Measurements from ENCODE around the gene SBF2.
"Not testable (repeated sequence)": the region's sequence is repeated elsewhere in the genome, so short reads cannot be mapped to it uniquely, and the experiment has no call there.

The SBF2 gene

DNA sequence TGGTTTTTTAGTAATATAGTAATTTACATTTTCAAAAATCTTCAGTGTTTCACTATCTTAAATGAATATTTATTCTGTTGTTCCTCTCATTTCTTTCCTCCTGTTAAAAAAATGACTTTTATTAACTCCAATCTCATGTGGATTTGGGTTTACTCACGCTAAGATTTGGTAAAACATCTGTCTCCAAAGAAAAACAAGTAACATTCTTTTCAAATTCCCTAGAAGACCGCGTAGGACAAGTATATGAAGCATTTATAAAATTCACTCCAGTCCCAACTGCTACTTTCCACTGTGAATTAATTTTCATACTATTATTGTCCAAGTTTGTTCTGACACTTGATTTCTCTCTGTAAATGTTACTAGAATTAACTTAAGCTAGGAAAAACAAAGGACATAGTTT, 26.2 kb downstream of the SBF2 start:
- peak; percentile 10 for DNase-seq (ENCODE audit: low read depth)
- no peak overlapping the region for H3K4me3 ChIP-seq (ENCODE audit: control insufficient read depth, low read depth, low read length)
- TF ChIP-seq, protein P1, sequence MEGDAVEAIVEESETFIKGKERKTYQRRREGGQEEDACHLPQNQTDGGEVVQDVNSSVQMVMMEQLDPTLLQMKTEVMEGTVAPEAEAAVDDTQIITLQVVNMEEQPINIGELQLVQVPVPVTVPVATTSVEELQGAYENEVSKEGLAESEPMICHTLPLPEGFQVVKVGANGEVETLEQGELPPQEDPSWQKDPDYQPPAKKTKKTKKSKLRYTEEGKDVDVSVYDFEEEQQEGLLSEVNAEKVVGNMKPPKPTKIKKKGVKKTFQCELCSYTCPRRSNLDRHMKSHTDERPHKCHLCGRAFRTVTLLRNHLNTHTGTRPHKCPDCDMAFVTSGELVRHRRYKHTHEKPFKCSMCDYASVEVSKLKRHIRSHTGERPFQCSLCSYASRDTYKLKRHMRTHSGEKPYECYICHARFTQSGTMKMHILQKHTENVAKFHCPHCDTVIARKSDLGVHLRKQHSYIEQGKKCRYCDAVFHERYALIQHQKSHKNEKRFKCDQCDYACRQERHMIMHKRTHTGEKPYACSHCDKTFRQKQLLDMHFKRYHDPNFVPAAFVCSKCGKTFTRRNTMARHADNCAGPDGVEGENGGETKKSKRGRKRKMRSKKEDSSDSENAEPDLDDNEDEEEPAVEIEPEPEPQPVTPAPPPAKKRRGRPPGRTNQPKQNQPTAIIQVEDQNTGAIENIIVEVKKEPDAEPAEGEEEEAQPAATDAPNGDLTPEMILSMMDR (IDR thresholded peaks at IDR 0.05; ENCODE audit: control insufficient read depth, insufficient read depth, low read depth, low read length, missing control alignments) = no peak

DNA sequence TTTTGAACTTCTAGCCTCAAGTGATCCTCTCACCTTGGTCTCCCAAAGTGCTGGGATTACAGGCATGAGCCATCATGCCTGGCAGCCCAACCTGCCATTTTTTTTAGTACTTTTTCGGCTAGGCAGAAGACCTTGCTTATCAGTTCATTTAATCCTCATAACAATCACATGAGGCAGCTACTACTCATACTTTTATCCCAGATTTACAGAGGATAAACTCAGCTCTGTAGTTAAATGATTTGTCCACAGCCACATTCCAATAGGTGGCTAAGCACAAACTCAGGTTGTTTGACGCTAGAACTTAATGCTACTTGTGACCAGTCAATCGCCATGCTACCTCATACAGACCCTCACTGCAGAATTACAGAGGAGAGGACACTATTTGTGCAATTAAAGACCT, 28.1 kb downstream of the SBF2 start:
- no peak for DNase-seq (ENCODE audit: low read depth)
- H3K4me3 ChIP-seq (ENCODE audit: control insufficient read depth, low read depth, low read length) = no peak overlapping the region
- TF ChIP-seq, protein P1 (IDR thresholded peaks at IDR 0.05; ENCODE audit: control insufficient read depth, insufficient read depth, low read depth, low read length, missing control alignments) = no peak

DNA sequence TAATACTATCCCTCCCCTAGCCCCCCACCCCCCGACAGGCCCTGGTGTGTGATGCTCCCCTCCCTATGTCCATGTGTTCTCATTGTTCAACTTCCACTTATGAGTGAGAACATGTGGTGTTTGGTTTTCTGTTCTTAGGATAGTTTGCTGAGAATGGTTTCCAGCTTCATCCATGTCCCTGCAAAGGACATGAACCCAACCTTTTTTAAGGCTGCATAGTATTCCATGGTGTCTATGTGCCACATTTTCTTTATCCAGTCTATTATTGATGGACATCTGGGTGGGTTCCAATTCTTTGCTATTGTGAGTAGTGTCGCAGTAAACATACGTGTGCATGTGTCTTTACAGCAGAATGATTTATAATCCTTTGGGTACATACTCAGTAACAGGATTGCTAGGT, 29.3 kb downstream of the SBF2 start:
- not testable (repeated sequence) for H3K4me3 ChIP-seq (ENCODE audit: control insufficient read depth, low read depth, low read length); DNase-seq (ENCODE audit: low read depth)

DNA sequence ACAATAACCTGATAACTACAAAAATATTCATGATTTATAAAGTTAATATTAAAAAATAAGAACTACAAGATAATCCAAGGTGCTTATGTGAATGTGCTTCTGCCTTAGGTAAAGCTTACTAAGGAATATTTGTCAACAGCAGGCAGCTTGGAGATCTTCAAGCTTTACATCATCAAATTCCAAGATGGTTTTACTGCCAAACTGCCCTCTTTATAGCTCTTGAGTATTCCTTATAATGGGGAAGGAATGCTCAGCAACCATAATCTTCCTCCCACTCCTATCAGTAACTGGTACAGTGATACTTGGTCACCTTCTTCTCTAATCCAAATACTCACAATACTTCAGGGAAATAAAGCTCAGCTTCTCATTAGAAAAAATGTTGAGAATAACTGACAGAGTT, 30.1 kb downstream of the SBF2 start:
- H3K4me3 ChIP-seq (ENCODE audit: control insufficient read depth, low read depth, low read length) = no peak overlapping the region
- TF ChIP-seq, protein P1 (IDR thresholded peaks at IDR 0.05; ENCODE audit: control insufficient read depth, insufficient read depth, low read depth, low read length, missing control alignments) = no peak
- peak; percentile 42 for DNase-seq (ENCODE audit: low read depth)

DNA sequence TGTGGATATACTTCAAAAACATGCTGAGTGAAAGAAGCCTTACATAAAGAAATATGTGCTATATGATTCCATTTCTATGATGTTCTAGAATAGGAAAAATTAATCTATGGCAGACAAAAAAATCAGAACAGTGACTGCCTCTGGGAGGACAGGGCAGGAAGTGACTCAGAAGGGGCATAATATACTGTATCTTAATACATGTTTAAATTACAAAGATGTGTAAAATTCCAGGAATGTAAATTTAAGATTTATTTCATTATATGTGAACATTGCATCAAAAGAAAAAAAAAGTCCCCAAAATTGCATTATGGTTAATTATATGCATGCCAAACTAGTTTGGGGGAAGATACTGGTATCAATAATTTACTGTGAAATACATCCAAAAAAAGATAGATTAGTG, 32.2 kb downstream of the SBF2 start:
- no peak for DNase-seq (ENCODE audit: low read depth)
- TF ChIP-seq, protein P1 (IDR thresholded peaks at IDR 0.05; ENCODE audit: control insufficient read depth, insufficient read depth, low read depth, low read length, missing control alignments) = no peak
- no peak overlapping the region for H3K4me3 ChIP-seq (ENCODE audit: control insufficient read depth, low read depth, low read length)

DNA sequence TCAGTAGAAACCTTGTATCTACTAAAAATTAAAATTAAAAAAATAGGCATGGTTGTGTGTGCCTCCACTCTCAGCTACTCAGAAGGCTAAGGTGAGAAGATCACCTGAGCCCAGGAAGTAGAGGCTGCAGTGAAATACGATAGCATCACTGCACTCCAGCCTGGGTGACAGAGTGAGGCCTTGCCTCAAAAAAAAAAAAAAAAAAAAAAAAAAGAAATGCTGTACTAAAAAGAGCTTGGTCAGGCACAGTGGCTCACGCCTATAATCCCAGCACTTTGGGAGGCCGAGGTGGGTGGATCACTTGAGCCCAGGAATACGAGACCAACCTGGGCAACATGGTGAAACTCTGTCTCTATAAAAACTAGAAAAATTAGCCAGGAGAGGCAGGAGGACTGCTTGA, 36.5 kb downstream of the SBF2 start:
- TF ChIP-seq, protein P1 (IDR thresholded peaks at IDR 0.05; ENCODE audit: control insufficient read depth, insufficient read depth, low read depth, low read length, missing control alignments) = no peak
- DNase-seq (ENCODE audit: low read depth) = no peak
- no peak overlapping the region for H3K4me3 ChIP-seq (ENCODE audit: control insufficient read depth, low read depth, low read length)

DNA sequence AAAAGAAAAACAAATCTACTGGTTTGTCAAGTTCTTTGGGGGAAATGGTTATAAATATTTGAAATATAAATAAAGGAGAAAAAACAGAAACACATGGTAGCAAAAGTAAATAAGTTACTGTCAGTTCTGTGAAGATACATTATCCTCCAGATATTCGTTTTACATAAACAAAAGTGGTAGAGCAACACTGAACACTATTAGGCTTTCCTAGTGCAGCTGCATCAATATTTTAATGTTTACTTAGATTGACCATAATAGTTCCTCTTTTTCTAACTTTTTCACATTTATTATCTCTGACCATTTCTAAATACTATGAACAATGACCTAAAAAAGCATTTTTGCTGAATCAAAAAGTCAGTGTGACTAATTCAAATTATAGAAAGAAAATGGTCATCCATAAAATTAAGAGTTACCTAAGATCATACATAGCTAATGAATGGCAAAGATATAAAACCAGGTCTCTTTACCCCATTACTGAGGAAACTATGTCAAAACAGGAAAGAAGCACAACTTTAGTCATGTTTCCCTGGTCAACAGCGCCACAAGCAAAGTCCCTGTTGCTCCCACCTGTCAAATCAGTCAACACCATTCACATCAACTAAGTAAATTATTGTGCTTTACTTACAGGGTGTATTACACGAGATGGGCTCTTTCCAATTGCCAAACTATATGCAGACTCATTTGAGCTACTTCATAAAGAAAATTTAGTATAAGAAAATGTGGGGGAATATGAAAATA, 38.5 kb downstream of the SBF2 start:
- TF ChIP-seq, protein P1 (IDR thresholded peaks at IDR 0.05; ENCODE audit: control insufficient read depth, insufficient read depth, low read depth, low read length, missing control alignments) = no peak
- H3K4me3 ChIP-seq (ENCODE audit: control insufficient read depth, low read depth, low read length) = no peak overlapping the region
- DNase-seq (ENCODE audit: low read depth) = no peak

DNA sequence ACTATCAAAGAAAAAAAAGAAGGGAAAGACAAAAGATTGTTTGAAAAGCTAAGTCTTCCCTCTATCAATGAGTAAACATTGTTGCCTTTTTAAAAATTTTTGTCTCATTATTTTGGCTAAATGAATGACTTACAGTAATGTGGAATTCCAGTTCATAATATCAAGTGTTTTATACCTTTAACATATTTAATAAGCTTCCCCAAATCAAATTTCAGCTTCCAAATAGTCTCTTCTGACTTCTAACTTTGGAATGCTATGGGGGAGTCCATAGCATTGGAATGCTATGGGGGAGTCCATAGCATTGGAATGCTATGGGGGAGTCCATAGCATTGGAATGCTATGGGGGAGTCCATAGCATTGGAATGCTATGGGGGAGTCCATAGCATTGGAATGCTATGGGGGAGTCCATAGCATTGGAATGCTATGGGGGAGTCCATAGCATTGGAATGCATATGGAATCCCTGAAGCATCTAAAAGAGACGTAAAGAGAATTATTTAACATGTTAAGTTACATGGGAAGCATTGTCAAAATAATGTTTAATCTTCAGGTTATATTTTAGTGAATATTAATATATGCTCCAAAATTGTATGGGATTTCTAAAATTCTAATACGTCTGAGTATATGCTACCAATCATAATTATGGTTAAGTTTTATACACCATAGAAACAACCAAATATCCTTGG, 44.4 kb downstream of the SBF2 start:
- DNase-seq (ENCODE audit: low read depth); H3K4me3 ChIP-seq (ENCODE audit: control insufficient read depth, low read depth, low read length): not testable (repeated sequence)

All from AG09309 (cell line).